ENCODE data around the gene SPRED1.

The SPRED1 gene

DNA sequence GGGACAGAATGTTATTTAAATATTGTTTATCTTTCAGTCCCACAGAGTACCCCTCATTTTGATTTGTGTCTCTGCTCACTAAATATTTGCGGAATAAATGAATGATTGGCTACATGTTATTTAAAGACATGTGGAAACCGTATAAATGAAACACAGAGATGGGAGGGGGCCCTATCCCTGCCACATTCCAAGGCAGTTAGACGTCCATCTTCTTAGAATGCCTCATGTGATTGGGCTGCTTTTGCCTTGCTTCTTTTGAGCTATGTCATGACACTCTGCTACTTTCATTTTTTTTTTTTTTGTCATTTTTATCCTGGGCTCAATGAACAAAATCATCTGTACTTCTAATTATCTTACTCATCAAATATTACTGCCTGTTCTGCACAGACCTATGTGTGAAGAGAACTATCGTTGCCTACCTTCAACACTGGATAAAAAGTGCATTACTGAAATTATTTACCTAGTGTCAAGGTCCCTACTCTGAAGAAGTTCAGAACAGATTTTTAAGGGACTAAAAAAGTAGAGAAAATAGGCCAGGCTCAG lies 117.4 kb downstream of the SPRED1 start:
- DNase-seq = no peak

DNA sequence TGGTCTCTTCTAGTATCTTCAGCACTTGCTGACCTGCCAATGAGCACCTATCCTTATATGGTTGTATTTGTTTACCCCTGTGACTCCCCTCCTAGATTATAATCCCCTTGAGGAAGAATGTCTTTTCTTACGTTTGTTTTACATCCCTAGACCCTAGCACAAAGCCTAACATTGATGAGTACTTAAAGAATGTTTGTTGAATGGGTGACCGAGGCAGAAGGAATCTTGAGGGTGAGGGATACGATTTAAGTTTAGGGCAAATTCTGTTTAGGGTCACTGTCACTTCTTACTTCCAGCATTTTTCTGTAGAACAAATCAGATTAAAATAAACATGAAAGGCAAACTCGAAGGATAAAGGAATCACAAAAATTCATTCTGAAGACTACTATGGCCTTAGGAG lies 120.4 kb downstream of the SPRED1 start:
- no peak for DNase-seq

DNA sequence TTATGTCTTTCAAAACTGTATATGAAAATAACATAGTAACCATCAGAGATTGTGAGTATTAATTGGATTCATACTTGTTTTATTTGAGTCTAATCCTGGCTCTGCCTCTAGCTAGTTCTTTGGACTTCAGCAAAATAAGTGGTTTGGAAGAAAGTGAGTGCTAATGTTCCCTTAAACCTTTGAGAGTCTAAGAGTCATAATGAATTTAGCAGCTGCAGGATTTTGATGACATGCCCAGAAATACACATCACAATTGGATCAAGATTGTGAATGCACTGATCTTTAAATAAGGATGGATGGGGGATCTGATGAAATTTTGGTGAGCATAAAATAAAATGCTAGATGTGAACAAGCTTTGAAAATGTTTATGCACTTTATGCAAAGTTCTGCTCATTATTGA lies 121.4 kb downstream of the SPRED1 start:
- no peak for DNase-seq

DNA sequence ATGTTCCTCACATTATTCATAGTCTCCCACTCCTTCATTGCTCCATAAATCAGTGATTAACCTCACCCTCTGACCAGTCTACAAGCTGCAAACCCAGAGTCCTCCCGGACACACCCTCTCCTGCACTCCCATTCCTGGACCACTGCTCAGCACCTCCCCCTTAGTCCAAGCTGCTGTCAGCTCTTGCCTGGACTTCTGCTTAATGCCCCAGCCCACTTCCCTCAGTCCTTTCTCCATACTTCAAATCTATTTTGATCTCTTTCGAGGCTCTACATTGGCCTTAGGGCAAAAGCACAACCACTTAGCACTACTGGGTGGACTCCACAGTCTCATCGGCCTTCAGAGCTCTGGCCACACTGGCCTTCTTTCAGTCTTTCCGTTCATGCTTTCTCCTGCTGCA lies 121.9 kb downstream of the SPRED1 start:
- no peak for DNase-seq

DNA sequence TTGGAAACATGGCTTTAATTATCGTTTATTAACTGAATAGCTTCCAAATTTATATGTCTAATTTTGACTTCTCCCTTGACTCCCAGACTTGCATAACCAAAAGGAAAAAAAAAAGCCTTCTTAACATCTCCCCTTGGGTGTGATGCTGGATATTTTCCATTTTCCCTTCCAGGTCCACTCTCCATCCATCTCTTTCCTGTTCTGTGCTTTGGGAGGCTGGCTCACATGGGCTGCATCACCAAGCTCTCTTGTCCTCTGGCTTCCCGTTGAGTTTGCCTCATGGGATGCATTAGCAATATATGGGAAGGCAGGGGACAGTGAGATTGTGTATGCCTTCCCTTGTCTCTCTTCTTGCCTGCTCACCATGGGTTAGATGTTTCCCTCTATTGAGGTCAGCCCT lies 123.4 kb downstream of the SPRED1 start:
- no peak for DNase-seq

DNA sequence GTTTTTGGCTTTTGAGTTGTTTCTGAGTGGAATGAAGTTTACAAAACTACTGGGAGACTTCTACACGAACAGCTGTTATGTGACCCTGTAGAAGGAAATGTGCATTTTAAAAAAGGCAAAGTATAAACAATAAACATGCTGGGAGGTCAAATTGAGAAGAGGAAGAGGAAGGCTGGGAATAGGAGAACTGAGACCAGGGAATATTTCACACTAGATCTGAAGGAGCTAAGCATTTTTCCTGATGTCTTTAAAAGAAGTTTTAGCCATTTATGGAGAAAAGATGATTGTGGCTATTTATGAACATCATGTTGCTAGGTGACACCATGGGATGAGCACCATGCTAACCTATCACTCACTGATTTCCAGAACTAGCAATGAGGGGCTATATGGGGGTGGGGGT lies 125.0 kb downstream of the SPRED1 start:
- no peak for DNase-seq

DNA sequence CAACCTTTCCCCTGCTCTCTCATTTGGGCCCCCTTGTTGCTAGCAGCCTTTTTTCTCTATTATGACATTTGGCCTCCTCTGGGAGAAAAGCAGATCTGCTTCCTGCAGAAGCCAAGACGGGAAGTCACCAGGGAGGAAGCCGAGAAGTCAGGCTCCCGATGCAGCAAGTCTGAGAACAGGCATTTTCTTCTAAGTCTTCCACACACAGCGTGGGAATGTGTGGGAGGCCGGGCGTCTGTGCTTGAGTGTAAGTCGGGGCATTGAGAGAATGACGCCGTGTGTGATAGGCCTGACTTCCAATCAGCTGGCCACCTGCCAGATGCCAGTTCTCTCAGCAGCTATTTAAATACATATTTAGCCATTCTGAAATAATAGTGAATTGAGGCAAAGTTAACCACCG lies 125.5 kb downstream of the SPRED1 start:
- DNase-seq = no peak

DNA sequence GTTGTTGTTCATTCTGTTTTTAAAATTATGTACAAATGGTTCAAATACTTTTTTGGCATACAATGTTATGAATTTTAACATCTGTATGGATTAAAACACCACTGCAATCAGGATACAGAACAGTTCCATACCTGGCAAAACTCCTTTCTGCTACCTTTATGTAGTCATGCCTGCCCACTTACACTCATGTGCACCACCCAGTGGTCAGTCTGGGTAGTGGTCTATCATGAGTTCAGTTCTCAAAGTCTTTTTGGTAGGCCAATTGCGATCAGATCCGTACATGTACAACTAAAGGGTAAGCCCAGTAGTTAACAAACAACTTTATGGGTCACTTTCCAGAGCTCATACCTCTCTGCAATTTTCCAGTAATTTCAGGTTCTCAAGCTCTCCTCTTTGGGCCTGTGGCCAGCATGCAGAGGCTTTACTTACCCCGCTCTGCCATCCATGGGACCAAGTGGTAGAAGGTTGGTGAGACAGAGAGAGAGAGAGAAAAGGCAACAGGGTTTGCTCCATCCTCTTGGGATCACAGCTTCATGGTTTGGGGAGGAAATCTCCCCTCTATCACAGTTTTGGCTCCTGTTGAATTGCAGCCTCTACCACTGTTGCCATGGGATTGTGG lies 137.4 kb downstream of the SPRED1 start:
- DNase-seq = peak; percentile 25

DNA sequence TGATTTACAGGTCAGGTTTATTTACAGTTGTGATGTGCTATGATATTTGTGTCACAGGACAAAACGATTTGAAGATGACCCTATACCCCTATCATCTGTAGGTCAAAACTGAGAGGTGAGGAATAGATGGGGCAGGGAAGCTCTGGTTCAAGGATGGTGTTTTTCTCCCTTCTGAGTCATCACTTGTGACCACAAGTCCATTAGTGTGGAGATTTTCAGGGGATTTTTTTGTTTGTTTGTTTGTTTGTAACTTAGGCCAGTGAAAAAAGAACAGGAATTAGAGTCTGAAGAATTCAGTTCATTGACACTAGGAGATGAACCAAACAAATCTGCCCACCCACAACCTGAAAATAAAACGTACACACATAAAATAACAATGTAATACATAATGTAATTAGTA lies 138.6 kb downstream of the SPRED1 start:
- DNase-seq = no peak

DNA sequence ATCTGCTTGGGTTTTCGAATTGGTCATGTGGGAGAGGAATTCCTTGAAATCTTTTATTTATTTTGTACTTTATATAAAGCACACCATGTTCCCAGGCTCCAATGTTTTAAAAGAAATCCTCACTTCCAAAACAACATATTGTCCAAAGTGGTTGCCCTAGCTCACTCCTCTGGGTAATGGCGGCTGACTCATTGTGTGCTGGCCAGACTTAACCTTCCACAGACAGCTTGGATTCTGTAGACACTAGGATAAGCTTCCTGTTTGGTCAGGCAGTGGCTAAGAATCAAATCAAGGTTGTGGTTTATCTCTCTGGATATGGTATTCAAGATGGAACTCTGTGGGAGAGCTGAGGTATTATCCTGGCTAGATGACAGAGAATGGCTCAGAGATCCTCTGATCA lies 145.5 kb downstream of the SPRED1 start:
- DNase-seq = no peak

DNA sequence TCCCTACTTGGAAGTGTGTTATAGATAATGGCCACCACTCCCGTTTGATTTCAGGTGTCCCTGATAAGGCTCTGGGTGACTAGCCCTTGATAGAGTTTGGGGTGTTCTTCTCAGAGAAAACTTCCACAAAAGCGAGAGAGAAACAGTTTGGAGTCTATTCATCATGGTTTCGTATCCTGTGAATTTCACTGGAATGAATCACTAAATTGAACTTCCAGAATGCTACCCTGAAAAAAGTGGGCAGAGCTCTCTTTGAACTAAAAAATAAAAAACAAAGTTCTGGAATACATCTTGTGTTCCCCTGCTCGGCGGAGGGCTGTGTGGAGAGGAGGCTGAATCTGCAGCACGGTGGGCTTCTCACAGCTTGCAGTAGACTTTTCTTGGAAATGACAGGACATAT lies 148.5 kb downstream of the SPRED1 start:
- no peak for DNase-seq

DNA sequence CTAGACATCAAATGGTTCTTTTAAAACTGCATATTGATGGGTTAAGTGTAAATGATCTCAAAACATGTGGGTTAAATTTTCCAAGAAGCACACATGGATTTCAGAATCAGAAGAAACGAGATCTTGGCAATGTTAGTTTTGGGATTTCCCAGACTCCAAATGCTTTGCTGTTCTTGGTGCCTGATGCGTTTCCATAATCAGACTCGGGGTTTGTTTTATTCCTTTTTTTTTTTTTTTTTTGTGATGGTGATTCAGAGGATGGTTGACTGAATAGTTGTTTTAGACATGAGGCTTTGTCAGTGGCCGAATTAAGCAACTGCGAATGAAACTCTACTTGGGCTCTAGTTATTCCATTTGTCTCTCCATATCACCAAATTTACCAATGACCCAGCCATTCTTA lies 149.1 kb downstream of the SPRED1 start:
- no peak for DNase-seq

DNA sequence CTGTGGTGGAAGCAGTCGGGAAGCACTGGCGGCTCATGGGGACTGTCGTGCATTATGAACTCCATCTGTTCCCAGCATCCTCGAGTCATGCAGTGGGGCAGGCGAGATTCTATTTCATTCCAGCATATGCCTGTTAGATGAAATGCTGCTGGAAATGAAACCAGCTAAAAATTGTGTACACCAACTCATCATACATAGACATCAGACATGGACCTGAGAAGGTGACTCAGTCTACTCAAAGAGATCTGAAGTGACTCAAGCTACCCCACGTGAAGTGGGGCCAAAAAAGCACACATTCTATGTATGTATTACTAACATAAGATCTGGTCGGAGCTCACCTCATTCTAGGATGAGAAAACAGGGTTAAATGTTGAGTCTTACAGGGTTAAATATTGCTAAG lies 153.8 kb downstream of the SPRED1 start:
- no peak for DNase-seq

Data from retina (tissue), 1 donor.